Endothelial cell of umbilical vein (primary cell): Measurements from ENCODE around the gene CCNYL1. TPM values are rescaled to one million over a fixed set of nuclear protein-coding genes. Genes with fewer than 3 reads are reported as not detected.

Experiments
- BruUV-seq: library from RNA; stranded (reverse); fragments of 400-500 nt; replicated peaks from 2 replicates; lab custom pipeline; 2021; lab: Mats Ljungman, UMichigan
- CTCF ChIA-PET: fragments of 300-600, 350-600 bp; sonication (Branson Sonifier 250); formaldehyde crosslinking; loops from one replicate; lab custom pipeline; 2021; ENCODE audit warnings: antibody characterized with exemption, inconsistent platforms; lab: Charles Lee
- POLR2A ChIA-PET: fragments of 300-600, 350-600 bp; sonication (Branson Sonifier 250); formaldehyde crosslinking; loops from one replicate; lab custom pipeline; 2021; ENCODE audit warnings: antibody characterized with exemption, inconsistent platforms; lab: Charles Lee
- DNase-seq: peaks from one replicate; pipeline ENCODE4 v3.0.0-alpha.2; 2011; ENCODE audit warnings: low read depth, low spot score
- FAIRE-seq: peaks from 2 replicates; lab custom pipeline; 2011; peaks lifted over from hg19 to GRCh38; lab: Jason Lieb, UNC
- H2AFZ ChIP-seq: 2 replicates; pipeline ENCODE4 v1.6.0; 2012; ENCODE audit warnings: low read depth, low read length, control low read depth, inconsistent platforms
- H3K27ac ChIP-seq: 2 replicates; pipeline ENCODE4 v1.5.1; 2011; ENCODE audit warnings: low read depth, mild to moderate bottlenecking, control low read depth, low read length, moderate library complexity; ENCODE audit not compliant: insufficient read depth
- H3K27me3 ChIP-seq, 2 experiments: 2 replicates each; pipeline versions ENCODE4 v1.6.0 to v1.6.1; 2011; ENCODE audit warnings: low read length in 2 of 2, mixed read lengths in 1 of 2; ENCODE audit not compliant: control insufficient read depth in 2 of 2, insufficient read depth in 2 of 2
- H3K36me3 ChIP-seq, 2 experiments: 2 replicates in 1 of 2; 3 replicates in 1 of 2; pipeline ENCODE4 v1.5.1; 2011; ENCODE audit warnings: low read length in 2 of 2, mild to moderate bottlenecking in 1 of 2, moderate library complexity in 1 of 2; ENCODE audit not compliant: control insufficient read depth in 2 of 2, insufficient read depth in 2 of 2; ENCODE audit errors: extremely low read depth in 1 of 2
- H3K4me1 ChIP-seq: 3 replicates; pipeline ENCODE4 v1.5.1; 2011; ENCODE audit warnings: mild to moderate bottlenecking, low read length; ENCODE audit not compliant: control insufficient read depth, insufficient read depth; ENCODE audit errors: extremely low read depth
- H3K4me2 ChIP-seq: 2 replicates; pipeline ENCODE4 v1.6.1; 2011; ENCODE audit warnings: low read length, control low read depth, mixed read lengths; ENCODE audit not compliant: insufficient read depth
- H3K4me3 ChIP-seq, 3 experiments: fragments of 200-600 bp in 1 of 3; sonication (generic), shearing (Covaris generic) in 1 of 3; replicated peaks in 1 of 3; 2 replicates each; pipeline ENCODE4 v1.5.1; 2011 to 2016; ENCODE audit warnings: control low read depth in 3 of 3, low read length in 3 of 3, mild to moderate bottlenecking in 2 of 3, inconsistent platforms in 1 of 3, low read depth in 1 of 3, moderate library complexity in 1 of 3; ENCODE audit not compliant: insufficient read depth in 1 of 3
- H3K79me2 ChIP-seq: 2 replicates; pipeline ENCODE4 v1.6.0; 2012; ENCODE audit warnings: low read length, inconsistent platforms; ENCODE audit not compliant: control insufficient read depth, insufficient read depth
- H3K9ac ChIP-seq: replicated peaks from 2 replicates; pipeline ENCODE3; 2011; ENCODE audit warnings: low read length, control low read depth; ENCODE audit not compliant: insufficient read depth; ENCODE audit errors: extremely low read depth
- H3K9me1 ChIP-seq: replicated peaks from 3 replicates; pipeline ENCODE4 v1.6.0; 2011; ENCODE audit warnings: mild to moderate bottlenecking, low read length; ENCODE audit not compliant: control insufficient read depth, insufficient read depth; ENCODE audit errors: extremely low read depth
- H3K9me3 ChIP-seq: replicated peaks from 2 replicates; pipeline ENCODE4 v1.5.1; 2012; ENCODE audit warnings: low read length, inconsistent platforms; ENCODE audit not compliant: control insufficient read depth, insufficient read depth
- H4K20me1 ChIP-seq: replicated peaks from 2 replicates; pipeline ENCODE3; 2011; ENCODE audit warnings: mild to moderate bottlenecking, low read length; ENCODE audit not compliant: control insufficient read depth, insufficient read depth; ENCODE audit errors: extremely low read depth
- EZH2 ChIP-seq: IDR thresholded peaks from 2 replicates; pipeline ENCODE4 v1.6.1; 2012; ENCODE audit warnings: borderline replicate concordance, low read depth, mild to moderate bottlenecking, moderate library complexity, low read length, inconsistent platforms; ENCODE audit not compliant: severe bottlenecking
- FOS ChIP-seq: IDR thresholded peaks from 2 replicates; pipeline ENCODE4 v1.6.1; 2011; ENCODE audit warnings: mild to moderate bottlenecking, low read length, moderate library complexity, borderline replicate concordance; ENCODE audit not compliant: insufficient read depth
- GATA2 ChIP-seq: IDR thresholded peaks from 2 replicates; pipeline ENCODE4 v1.7.0; 2011; ENCODE audit warnings: low read depth, mild to moderate bottlenecking, moderate library complexity, mixed read lengths, low read length; ENCODE audit not compliant: insufficient read length, insufficient read depth
- JUN ChIP-seq: IDR thresholded peaks from 2 replicates; pipeline ENCODE4 v1.6.1; 2011; ENCODE audit warnings: borderline replicate concordance, low read depth; ENCODE audit not compliant: insufficient read length, insufficient read depth
- MYC ChIP-seq: IDR thresholded peaks from one replicate; pipeline ENCODE4 v1.6.1; 2011; ENCODE audit warnings: mild to moderate bottlenecking, low read depth, low read length
- POLR2A ChIP-seq: IDR thresholded peaks from 2 replicates; pipeline ENCODE4 v1.6.1; 2012; ENCODE audit warnings: low read depth, mild to moderate bottlenecking, control low read depth, low read length
- POLR2AphosphoS5 ChIP-seq: IDR thresholded peaks from 2 replicates; pipeline ENCODE4 v1.6.1; 2012; ENCODE audit warnings: low read depth, mild to moderate bottlenecking, control low read depth, low read length, moderate library complexity; ENCODE audit not compliant: insufficient read depth
- dilution Hi-C: fragments of 300-500 bp; cut with MboI; formaldehyde crosslinking; loops from one replicate; pipeline ENCODE4 v1.15.0; 2019; ENCODE audit warnings: low sequenced_read_pairs; ENCODE audit not compliant: extremely low pct_ligation_motif_present
- intact Hi-C: fragments of 100-400 bp; cut with micrococcal nuclease; formaldehyde crosslinking; loops from one replicate; pipeline ENCODE4 v1.10.0; 2022
- polyA plus RNA-seq, 4 experiments: library from polyadenylated mRNA; depleted of rRNA in 3 of 4; stranded (reverse) in 3 of 4; unstranded in 1 of 4; fragments of >200 nt; gene quantifications; 2 replicates each; pipeline versions ENCODE4 v1.2.1 to v1.2.3, GENCODE V29; 2011 to 2012; ENCODE audit warnings: missing spikeins in 1 of 4
- total RNA-seq: library from RNA; stranded (reverse); gene quantifications from 2 replicates; pipeline ENCODE4 v1.2.3, GENCODE V29; 2021
- TF ChIP-seq, protein P1 (sequence below), 2 donors: IDR thresholded peaks; 1 replicate in 1 of 2; 2 replicates in 1 of 2; pipeline ENCODE4 v1.5.1; 2011; ENCODE audit warnings: low read length in 2 of 2, mild to moderate bottlenecking in 2 of 2, moderate library complexity in 2 of 2, control low read depth in 1 of 2, inconsistent platforms in 1 of 2, low read depth in 1 of 2; ENCODE audit not compliant: insufficient read depth in 1 of 2; ENCODE audit errors: extremely low read depth in 1 of 2
- TF ChIP-seq, protein P2 (sequence below): IDR thresholded peaks from 2 replicates; pipeline ENCODE4 v1.6.1; 2011; ENCODE audit not compliant: insufficient read depth, insufficient read length

The CCNYL1 gene
- total and polyA plus RNA-seq, 2 donors (not counting 3 experiments of a cell fraction or from before 2014, with no cell fraction given) = 15.2 to 49.3 TPM

DNA sequence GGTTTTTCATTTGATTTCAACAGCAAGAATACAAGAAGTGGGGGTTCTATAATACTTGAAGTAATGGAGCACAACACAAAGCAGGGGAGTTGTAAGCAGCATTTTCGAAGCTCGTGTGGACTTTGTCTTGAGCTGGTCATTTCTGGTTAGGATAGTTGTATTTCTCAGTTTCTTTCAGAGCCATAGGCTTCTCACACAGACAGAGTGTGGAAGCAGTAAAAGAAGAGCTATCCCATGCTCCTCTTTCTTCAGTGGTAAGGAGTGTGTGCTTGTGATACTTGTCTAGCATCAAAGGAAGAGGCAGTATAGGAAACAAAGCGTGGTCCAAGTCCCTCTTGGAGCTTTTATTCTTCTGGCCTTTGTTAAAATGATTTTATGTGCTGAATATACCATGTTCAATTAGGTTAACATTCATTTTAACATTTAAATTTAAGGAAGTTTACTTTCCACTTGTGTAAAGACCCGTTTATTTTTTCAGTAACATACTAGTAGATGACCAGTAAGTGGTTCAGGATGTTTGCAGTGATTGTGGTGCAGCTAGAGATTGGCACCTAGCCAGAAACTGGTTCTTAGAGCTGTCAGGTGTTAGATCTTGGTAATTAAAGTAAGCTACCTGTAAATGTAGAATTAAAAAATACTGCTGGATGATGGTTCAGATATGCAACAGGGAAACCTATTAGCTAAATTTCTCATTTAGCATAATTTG, 14.6 kb downstream of the CCNYL1 start:
- Histone ChIP-seq H2AFZ (peak overlapping the region; percentile 20), H3K27ac (no peak overlapping the region), H3K9me1 (no peaks in the 10 kb centered on the region), H4K20me1 (no peaks in the 10 kb centered on the region), H3K79me2 (peaks cover 5% of the 10 kb centered on the region), H3K4me2 (peak overlapping the region; percentile 4), H3K36me3 (peaks cover 1 to 8% of the 10 kb centered on the region in 2 experiments), H3K27me3 (no peaks in the 10 kb centered on the region), H3K4me3 (no peak overlapping the region), H3K4me1 (peaks cover 20% of the 10 kb centered on the region), H3K9ac (no peak overlapping the region), H3K9me3 (no peaks in the 10 kb centered on the region)
- intact Hi-C loops = loop anchor here (2.0 to 10.0 kb wide), 3 partner anchors 13 to 921 kb away; no protein-coding TSS in a partner anchor
- TF ChIP-seq, protein P1, sequence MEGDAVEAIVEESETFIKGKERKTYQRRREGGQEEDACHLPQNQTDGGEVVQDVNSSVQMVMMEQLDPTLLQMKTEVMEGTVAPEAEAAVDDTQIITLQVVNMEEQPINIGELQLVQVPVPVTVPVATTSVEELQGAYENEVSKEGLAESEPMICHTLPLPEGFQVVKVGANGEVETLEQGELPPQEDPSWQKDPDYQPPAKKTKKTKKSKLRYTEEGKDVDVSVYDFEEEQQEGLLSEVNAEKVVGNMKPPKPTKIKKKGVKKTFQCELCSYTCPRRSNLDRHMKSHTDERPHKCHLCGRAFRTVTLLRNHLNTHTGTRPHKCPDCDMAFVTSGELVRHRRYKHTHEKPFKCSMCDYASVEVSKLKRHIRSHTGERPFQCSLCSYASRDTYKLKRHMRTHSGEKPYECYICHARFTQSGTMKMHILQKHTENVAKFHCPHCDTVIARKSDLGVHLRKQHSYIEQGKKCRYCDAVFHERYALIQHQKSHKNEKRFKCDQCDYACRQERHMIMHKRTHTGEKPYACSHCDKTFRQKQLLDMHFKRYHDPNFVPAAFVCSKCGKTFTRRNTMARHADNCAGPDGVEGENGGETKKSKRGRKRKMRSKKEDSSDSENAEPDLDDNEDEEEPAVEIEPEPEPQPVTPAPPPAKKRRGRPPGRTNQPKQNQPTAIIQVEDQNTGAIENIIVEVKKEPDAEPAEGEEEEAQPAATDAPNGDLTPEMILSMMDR (IDR thresholded peaks at IDR 0.05; ENCODE audit: extremely low read depth in 1 of 2, insufficient read depth in 1 of 2, low read depth in 1 of 2, low read length in 2 of 2) = no peak
- TF ChIP-seq JUN (no peak), GATA2 (no peak), EZH2 (no peak), MYC (no peak), FOS (no peak), POLR2A (no peak), POLR2AphosphoS5 (no peak)
- TF ChIP-seq, protein P2, sequence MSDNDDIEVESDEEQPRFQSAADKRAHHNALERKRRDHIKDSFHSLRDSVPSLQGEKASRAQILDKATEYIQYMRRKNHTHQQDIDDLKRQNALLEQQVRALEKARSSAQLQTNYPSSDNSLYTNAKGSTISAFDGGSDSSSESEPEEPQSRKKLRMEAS = no peak
- DNase-seq = peak; percentile 62
- CTCF ChIA-PET = interaction anchor here (0.6 to 3.1 kb wide), 11 partner anchors 8 to 314 kb away, joined by 3 to 28 read pairs (median 7); partner anchors contain the start of gene METTL21A
- BruUV-seq = no TSS peak
- dilution Hi-C loops = no loop called here
- POLR2A ChIA-PET = interaction anchor here (0.6 to 2.8 kb wide), 2 partner anchors 15 to 34 kb away, joined by 5 to 9 read pairs; partner anchors contain the start of gene CCNYL1
- FAIRE-seq = no peak
